HepG2 (cell line): Measurements from ENCODE around the gene MEAF6. TPM values are rescaled to one million over a fixed set of nuclear protein-coding genes. Genes with fewer than 3 reads are reported as not detected.
A peak's percentile ranks its signal among the peaks of the same experiment; 100 is the strongest.

Experiments
- AKNA ChIP-seq: sonication (generic); formaldehyde crosslinking; IDR thresholded peaks from 2 replicates; pipeline ENCODE4 v1.4.0; 2020; ENCODE audit warnings: missing genetic modification reagents, borderline replicate concordance
- BHLHE40 ChIP-seq: IDR thresholded peaks from 2 replicates; pipeline ENCODE4 v1.6.1; 2011; ENCODE audit warnings: low read length, improper control_type of control experiment
- CEBPZ ChIP-seq: IDR thresholded peaks from 2 replicates; pipeline ENCODE4 v1.6.1; 2012; ENCODE audit warnings: low read length, improper control_type of control experiment
- HNF1B ChIP-seq: sonication (generic); formaldehyde crosslinking; IDR thresholded peaks from 2 replicates; pipeline ENCODE4 v1.5.1; 2020; ENCODE audit warnings: mild to moderate bottlenecking, moderate library complexity, missing genetic modification reagents
- HNF4A ChIP-seq: sonication (generic); formaldehyde crosslinking; IDR thresholded peaks from 2 replicates; pipeline ENCODE4 v1.4.0; 2020; ENCODE audit warnings: missing genetic modification reagents
- HNRNPL ChIP-seq: fragments of 200-400 bp; formaldehyde crosslinking; IDR thresholded peaks from 2 replicates; pipeline ENCODE4 v1.6.1; 2017; ENCODE audit warnings: mild to moderate bottlenecking, low read depth, low read length
- HOXA7 ChIP-seq: sonication (generic); formaldehyde crosslinking; IDR thresholded peaks from 2 replicates; pipeline ENCODE4 v1.8.1; 2022; ENCODE audit warnings: mild to moderate bottlenecking, missing genetic modification reagents, moderate library complexity
- JARID2 ChIP-seq: sonication (generic); formaldehyde crosslinking; IDR thresholded peaks from 2 replicates; pipeline ENCODE4 v1.8.1; 2023; ENCODE audit warnings: missing genetic modification reagents, inconsistent platforms; ENCODE audit not compliant: insufficient replicate concordance
- NR2F6 ChIP-seq, 2 experiments: IDR thresholded peaks; 2 replicates each; pipeline ENCODE4 v1.6.1; 2016; ENCODE audit warnings: antibody characterized with exemption in 1 of 2, mild to moderate bottlenecking in 1 of 2
- POLR2AphosphoS2 ChIP-seq: IDR thresholded peaks from 2 replicates; pipeline ENCODE4 v1.6.1; 2011; ENCODE audit warnings: low read depth, low read length, improper control_type of control experiment
- SMAD1 ChIP-seq: sonication (generic); formaldehyde crosslinking; IDR thresholded peaks from 2 replicates; pipeline ENCODE4 v1.4.0; 2020; ENCODE audit warnings: missing genetic modification reagents, low read depth, mild to moderate bottlenecking, borderline replicate concordance
- TCF7L2 ChIP-seq: IDR thresholded peaks from 2 replicates; pipeline ENCODE4 v1.6.1; 2011; ENCODE audit warnings: mild to moderate bottlenecking, low read depth, low read length, moderate library complexity
- ZBTB7A ChIP-seq: sonication (generic); formaldehyde crosslinking; IDR thresholded peaks from 2 replicates; pipeline ENCODE4 v1.8.0; 2022; ENCODE audit warnings: mild to moderate bottlenecking, missing genetic modification reagents
- ZFP1 ChIP-seq: IDR thresholded peaks from 2 replicates; pipeline ENCODE4 v1.6.1; 2016
- ZFY ChIP-seq: sonication (generic); formaldehyde crosslinking; IDR thresholded peaks from 2 replicates; pipeline ENCODE4 v1.4.0; 2020; ENCODE audit warnings: missing genetic modification reagents
- ZNF17 ChIP-seq: sonication (generic); formaldehyde crosslinking; IDR thresholded peaks from 2 replicates; pipeline ENCODE4 v1.5.0; 2020; ENCODE audit warnings: mild to moderate bottlenecking, missing genetic modification reagents
- ZNF563 ChIP-seq: sonication (generic); formaldehyde crosslinking; IDR thresholded peaks from 2 replicates; pipeline ENCODE4 v1.8.0; 2022; ENCODE audit warnings: mild to moderate bottlenecking, moderate library complexity, missing genetic modification reagents
- ZNF577 ChIP-seq: sonication (generic); formaldehyde crosslinking; IDR thresholded peaks from 2 replicates; pipeline ENCODE4 v1.4.0; 2020; ENCODE audit warnings: mild to moderate bottlenecking, low read depth, missing genetic modification reagents, borderline replicate concordance
- ZNF605 ChIP-seq: sonication (generic); formaldehyde crosslinking; IDR thresholded peaks from 2 replicates; pipeline ENCODE4 v1.8.0; 2022; ENCODE audit warnings: mild to moderate bottlenecking, missing genetic modification reagents
- ZNF652 ChIP-seq: IDR thresholded peaks from 2 replicates; pipeline ENCODE4 v1.6.1; 2016; ENCODE audit warnings: low read depth, borderline replicate concordance
- polyA plus RNA-seq, 8 experiments: library from polyadenylated mRNA; depleted of rRNA in 3 of 8; stranded (reverse) in 7 of 8; unstranded in 1 of 8; fragments of >200 nt; fragmentation: Illumina TruSeq in 4 of 8; extraction: Trizol in 4 of 8; gene quantifications; 2 replicates each; pipeline versions ENCODE4 v1.2.1 to v1.2.3, GENCODE V29; 2011 to 2016; ENCODE audit warnings: low read depth in 4 of 8, missing spikeins in 1 of 8, mixed read lengths in 1 of 8; ENCODE audit not compliant: insufficient read depth in 1 of 8
- total RNA-seq, 5 experiments: library from RNA; depleted of rRNA; stranded (reverse); fragments of >200 nt; fragmentation: Illumina TruSeq; extraction: Trizol; gene quantifications; 2 replicates each; pipeline ENCODE4 v1.2.3, GENCODE V29; 2016; ENCODE audit warnings: low read depth in 1 of 5

MEAF6 gene
- total and polyA plus RNA-seq, 2 of the 13 experiments (the other 11 are each of a cell fraction or from before 2014, with no cell fraction given) = 29.5 to 45.6 TPM

GRCh38 chr1:37514350-37515184 lies at the start of gene MEAF6 (continued):
- TF ChIP-seq AKNA (CRISPR knock-in tag) (0 out of 2 replicates have a peak, but pooled peaks have one; percentile 76), ZFP1 (CRISPR knock-in tag) (no peak), CEBPZ (no peak), SMAD1 (0 out of 2 replicates have a peak, but pooled peaks have one; percentile 77), ZNF563 (peak; percentile 84), ZNF577 (CRISPR knock-in tag) (no peak), NR2F6 (IDR thresholded peaks at IDR 0.05) (peak; percentile 61), NR2F6 (CRISPR knock-in tag; IDR thresholded peaks at IDR 0.05) (peak; percentile 42; the same call in 1 of the 2 replicates), HNF4A (0 out of 2 replicates have a peak, but pooled peaks have one; percentile 30), HOXA7 (CRISPR knock-in tag) (no peak), HNRNPL (0 out of 2 replicates have a peak, but pooled peaks have one; percentile 17), HNF1B (CRISPR knock-in tag) (peak; percentile 71), ZNF17 (CRISPR knock-in tag) (no peak), TCF7L2 (no peak), ZBTB7A (CRISPR knock-in tag) (0 out of 2 replicates have a peak, but pooled peaks have one; percentile 4), ZNF652 (CRISPR knock-in tag) (no peak), JARID2 (CRISPR knock-in tag) (no peak), ZNF605 (CRISPR knock-in tag) (peak; percentile 92), ZFY (CRISPR knock-in tag) (peak; percentile 77), POLR2AphosphoS2 (no peak), BHLHE40 (no peak; the same call in 1 of the 2 replicates)
